IPS DF 19.7 (cell line): ENCODE measurements around the gene CFAP92.
"Not testable (repeated sequence)": the region's sequence is repeated elsewhere in the genome, so short reads cannot be mapped to it uniquely, and the experiment has no call there.

Experiments
- DNase-seq: peaks from one replicate; pipeline ENCODE4 v3.0.0-alpha.2; 2013; ENCODE audit warnings: low read depth, low spot score

Gene CFAP92

DNA sequence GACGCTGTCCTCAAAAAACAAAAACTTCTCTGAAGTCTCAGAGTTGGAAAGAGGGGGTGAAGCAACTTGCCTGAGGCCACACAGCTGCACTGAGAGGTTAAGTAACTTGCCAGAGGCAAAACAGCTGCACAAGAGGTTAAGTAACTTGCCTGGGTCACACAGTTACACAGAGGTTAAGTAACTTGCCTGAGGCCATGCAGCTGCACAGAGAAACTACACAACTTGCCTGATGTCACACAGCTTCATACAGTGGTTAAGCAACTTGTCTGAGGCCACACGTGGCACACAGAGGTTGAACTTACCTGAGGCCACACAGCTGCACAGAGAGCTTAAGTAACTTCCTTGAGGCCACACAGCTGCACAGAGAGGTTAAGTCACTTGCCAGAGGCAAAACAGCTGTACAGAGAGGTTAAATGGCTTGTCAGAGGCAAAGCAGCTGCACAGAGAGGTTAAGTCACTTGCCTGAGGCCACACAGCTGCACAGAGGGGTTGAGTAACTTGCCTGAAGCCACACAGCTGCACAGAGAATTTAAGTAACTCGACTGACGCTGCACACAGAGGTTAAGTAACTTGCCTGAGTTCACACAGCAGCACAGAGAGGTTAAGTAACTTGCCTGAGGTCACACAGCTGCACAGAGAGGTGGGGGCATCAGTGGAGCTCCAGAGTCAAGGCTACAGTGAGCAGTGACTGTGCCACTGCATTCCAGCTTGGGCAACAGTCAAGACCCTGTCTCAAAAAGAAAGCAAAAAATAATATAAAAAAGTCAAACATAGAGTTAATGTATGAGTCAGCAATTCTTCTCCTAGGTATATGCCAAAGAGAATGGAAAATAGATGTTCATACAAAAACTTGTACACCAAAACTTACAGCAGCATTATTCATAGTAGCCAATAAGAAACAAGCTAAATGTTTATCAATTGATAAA is 126.4 kb downstream of the CFAP92 start:
- DNase-seq = no peak

DNA sequence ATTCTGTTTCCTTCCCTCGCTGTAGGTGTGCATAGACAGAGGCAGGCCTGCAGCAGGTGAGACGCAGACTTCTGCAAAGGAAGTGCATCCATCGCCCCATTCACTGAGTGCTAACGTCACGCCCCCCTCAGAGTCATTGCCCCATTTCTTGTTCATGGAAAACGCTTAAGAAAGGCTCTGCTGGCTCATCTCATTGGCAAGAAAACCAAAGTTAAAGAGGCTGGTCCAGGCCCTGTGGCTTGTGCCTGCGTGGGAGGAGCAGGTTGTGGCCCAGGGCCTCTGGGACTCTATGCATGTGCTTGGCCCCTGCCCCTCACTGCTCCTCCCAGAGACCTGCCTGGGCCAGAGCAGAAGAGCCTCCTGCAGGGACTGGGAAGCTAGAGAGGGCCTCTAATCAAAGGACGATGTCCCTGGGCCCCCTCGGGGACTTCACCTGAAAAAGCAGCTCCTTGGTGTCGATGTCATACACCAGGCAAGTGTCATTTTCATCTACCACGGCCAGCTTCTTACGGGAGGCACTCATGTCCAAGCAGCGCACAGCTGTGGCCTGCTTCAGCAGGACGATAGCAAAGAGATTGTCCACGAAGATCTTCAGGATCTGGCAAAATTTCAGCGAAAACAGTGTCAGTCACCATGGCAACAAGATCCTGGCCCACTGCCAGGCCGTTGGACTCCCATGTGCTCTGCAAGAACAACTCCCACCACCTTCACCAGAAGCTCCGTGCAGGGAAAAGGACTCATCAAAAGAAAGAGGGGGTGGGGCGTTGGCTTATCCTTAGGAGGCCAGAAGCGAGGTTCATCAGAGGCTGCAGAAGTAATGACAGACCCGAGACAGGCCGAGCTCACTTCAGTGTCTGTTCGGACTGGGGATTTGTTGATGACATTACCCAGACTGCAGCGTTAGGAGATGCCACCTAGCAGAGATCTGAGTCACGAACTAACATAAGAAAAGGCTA is 128.7 kb downstream of the CFAP92 start:
- not testable (repeated sequence) for DNase-seq

DNA sequence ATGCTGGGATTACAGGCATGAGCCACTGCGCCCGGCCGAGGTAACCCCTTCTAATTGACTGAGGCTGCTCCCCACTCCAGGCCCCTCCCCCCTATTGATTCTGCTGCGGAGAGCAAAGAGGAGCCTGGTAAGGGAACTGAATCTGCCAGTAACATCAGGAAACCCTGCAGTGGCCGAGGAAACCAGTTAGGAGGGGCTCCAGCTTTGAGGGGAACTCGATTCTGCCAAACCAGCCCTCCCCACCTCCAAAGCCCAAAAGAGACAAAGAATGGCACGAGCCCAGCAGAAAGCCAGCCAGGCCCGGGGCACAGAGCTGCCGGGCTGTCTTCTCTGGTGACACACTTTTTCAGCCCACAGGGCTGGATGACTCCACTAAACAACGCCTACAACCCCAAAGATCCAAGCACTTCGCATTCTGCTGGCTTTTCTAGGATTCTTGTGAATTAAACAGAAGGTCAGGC is 129.5 kb downstream of the CFAP92 start:
- DNase-seq = no peak

DNA sequence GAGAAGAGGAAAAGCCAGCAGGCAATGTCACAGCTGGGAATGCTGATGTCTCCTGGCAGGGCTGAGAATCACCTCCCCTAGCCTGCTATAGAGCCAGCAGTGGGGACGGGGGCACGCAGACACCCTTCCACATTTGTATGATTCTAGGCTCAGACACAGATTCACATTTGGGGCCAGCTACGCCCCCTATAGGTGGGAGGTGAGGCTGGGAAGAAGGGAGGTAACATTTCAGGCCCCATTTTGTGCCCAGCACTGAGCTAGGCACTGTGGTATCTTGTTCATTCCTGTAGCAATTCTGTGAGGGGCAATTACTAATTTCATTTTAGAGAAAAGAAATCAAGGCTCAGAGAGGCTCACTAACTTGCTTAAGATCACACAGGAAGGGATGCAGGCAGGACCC is 130.3 kb downstream of the CFAP92 start:
- DNase-seq = no peak

DNA sequence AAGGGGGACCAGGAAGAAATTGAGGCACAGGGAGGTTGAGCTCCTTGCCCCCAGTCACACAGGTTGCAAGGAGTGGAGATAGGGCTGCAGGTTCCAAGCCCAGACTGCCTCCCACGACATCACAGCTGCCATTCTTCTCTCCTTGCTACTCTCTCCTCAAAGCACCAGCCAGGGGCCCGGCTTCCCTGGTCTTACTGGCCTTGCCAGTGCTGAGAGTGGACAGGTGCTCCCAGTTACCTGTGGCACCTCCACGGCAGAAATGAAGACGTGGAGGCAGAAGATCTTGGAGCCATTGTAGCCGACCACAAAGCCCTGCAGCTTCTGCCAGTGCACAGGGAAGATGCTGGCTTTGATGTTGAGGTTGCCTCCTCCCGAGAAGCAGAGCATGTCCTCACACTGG is 132.4 kb downstream of the CFAP92 start:
- DNase-seq = no peak
